Measurements from ENCODE around the gene LGALS9.

LGALS9 gene

GRCh38 chr17:27630607-27631410, at the start of gene LGALS9:
Gene LGALS9, plus strand, starts transcription at chr17:27631188. Its CDS starts 78 bp downstream, at chr17:27631266.
- DNase-seq (ENCODE audit: extremely low read depth in 1 of 2, low read depth in 1 of 2), result no peak

GRCh38 chr17:27582696-27583095, 48.3 kb upstream of the LGALS9 start:
- DNase-seq (ENCODE audit: extremely low read depth in 1 of 2, low read depth in 1 of 2), result no peak

GRCh38 chr17:27585153-27585681, 45.8 kb upstream of the LGALS9 start:
- DNase-seq (ENCODE audit: extremely low read depth in 1 of 2, low read depth in 1 of 2), result no peak

- no peak for DNase-seq (ENCODE audit: extremely low read depth in 1 of 2, low read depth in 1 of 2)
Observed at GRCh38 chr17:27585792-27586191, 45.2 kb upstream of the LGALS9 start.

GRCh38 chr17:27586203-27586721, 44.7 kb upstream of the LGALS9 start:
- no peak for DNase-seq (ENCODE audit: extremely low read depth in 1 of 2, low read depth in 1 of 2)

- DNase-seq (ENCODE audit: extremely low read depth in 1 of 2, low read depth in 1 of 2), result no peak
Observed at GRCh38 chr17:27588354-27588753, 42.6 kb upstream of the LGALS9 start.

- DNase-seq (ENCODE audit: extremely low read depth in 1 of 2, low read depth in 1 of 2), result no peak
Observed at GRCh38 chr17:27590864-27591263, 40.1 kb upstream of the LGALS9 start.

GRCh38 chr17:27591986-27592385, 39.0 kb upstream of the LGALS9 start:
- no peak for DNase-seq (ENCODE audit: extremely low read depth in 1 of 2, low read depth in 1 of 2)

GRCh38 chr17:27593232-27593856, 37.6 kb upstream of the LGALS9 start:
- no peak for DNase-seq (ENCODE audit: extremely low read depth in 1 of 2, low read depth in 1 of 2)

GRCh38 chr17:27593857-27594255, 37.1 kb upstream of the LGALS9 start:
- DNase-seq (ENCODE audit: extremely low read depth in 1 of 2, low read depth in 1 of 2), result no peak

GRCh38 chr17:27595208-27595607, 35.8 kb upstream of the LGALS9 start:
- DNase-seq (ENCODE audit: extremely low read depth in 1 of 2, low read depth in 1 of 2), result no peak

GRCh38 chr17:27596096-27596495, 34.9 kb upstream of the LGALS9 start:
- no peak for DNase-seq (ENCODE audit: extremely low read depth in 1 of 2, low read depth in 1 of 2)

- DNase-seq (ENCODE audit: extremely low read depth in 1 of 2, low read depth in 1 of 2), result no peak
Observed at GRCh38 chr17:27596566-27597187, 34.3 kb upstream of the LGALS9 start.

- DNase-seq (ENCODE audit: extremely low read depth in 1 of 2, low read depth in 1 of 2), result no peak
Observed at GRCh38 chr17:27597188-27597580, 33.8 kb upstream of the LGALS9 start.

GRCh38 chr17:27597783-27598320, 33.1 kb upstream of the LGALS9 start:
- no peak for DNase-seq (ENCODE audit: extremely low read depth in 1 of 2, low read depth in 1 of 2)

GRCh38 chr17:27598337-27599050, 32.5 kb upstream of the LGALS9 start:
- DNase-seq (ENCODE audit: extremely low read depth in 1 of 2, low read depth in 1 of 2), result no peak

GRCh38 chr17:27600471-27600870, 30.5 kb upstream of the LGALS9 start:
- DNase-seq (ENCODE audit: extremely low read depth in 1 of 2, low read depth in 1 of 2), result no peak

GRCh38 chr17:27601069-27601974, 29.7 kb upstream of the LGALS9 start:
- peak; percentile 38 to 64 for DNase-seq (ENCODE audit: extremely low read depth in 1 of 2, low read depth in 1 of 2)

- DNase-seq (ENCODE audit: extremely low read depth in 1 of 2, low read depth in 1 of 2), result no peak
Observed at GRCh38 chr17:27601975-27602302, 29.0 kb upstream of the LGALS9 start.

All from stimulated activated CD8-positive, alpha-beta memory T cell treated with anti-CD3 and anti-CD28 coated beads, Interleukin-7, amount 100 ng/mL, for 48 hours (primary cell).